IgD-negative memory B cell (primary cell): Measurements from ENCODE around the gene CUBN. TPM values are rescaled to one million over a fixed set of nuclear protein-coding genes. Genes with fewer than 3 reads are reported as not detected.

Experiments used
- H3K27ac Mint-ChIP-seq, 3 donors: one replicate each; pipeline ENCODE4 v1.8.0; 2020 to 2022; ENCODE audit warnings: mild to moderate bottlenecking in 3 of 3, mixed read lengths in 3 of 3, moderate library complexity in 1 of 3
- H3K27me3 Mint-ChIP-seq: one replicate; pipeline ENCODE4 v1.8.0; 2021; ENCODE audit warnings: mixed read lengths
- H3K36me3 Mint-ChIP-seq: one replicate; pipeline ENCODE4 v1.8.0; 2020; ENCODE audit warnings: mild to moderate bottlenecking, mixed read lengths
- H3K4me1 Mint-ChIP-seq, 3 donors: one replicate each; pipeline ENCODE4 v1.8.0; 2020 to 2022; ENCODE audit warnings: mixed read lengths in 3 of 3, mild to moderate bottlenecking in 1 of 3
- H3K4me3 Mint-ChIP-seq, 4 donors: one replicate each; pipeline ENCODE4 v1.8.0; 2020 to 2022; ENCODE audit warnings: mild to moderate bottlenecking in 4 of 4, mixed read lengths in 4 of 4, moderate library complexity in 3 of 4
- H3K9me3 Mint-ChIP-seq, 3 donors: one replicate each; pipeline ENCODE4 v1.8.0; 2020 to 2021; ENCODE audit warnings: mixed read lengths in 3 of 3, mild to moderate bottlenecking in 1 of 3
- polyA plus RNA-seq: library from polyadenylated mRNA; unstranded; fragments of 300-500 nt; fragmentation: Illumina TruSeq; gene quantifications from one replicate; pipeline ENCODE4 v1.2.3, GENCODE V29; 2021

Gene CUBN
- polyA plus RNA-seq, 1 donor from 2014 or later, result not detected

DNA sequence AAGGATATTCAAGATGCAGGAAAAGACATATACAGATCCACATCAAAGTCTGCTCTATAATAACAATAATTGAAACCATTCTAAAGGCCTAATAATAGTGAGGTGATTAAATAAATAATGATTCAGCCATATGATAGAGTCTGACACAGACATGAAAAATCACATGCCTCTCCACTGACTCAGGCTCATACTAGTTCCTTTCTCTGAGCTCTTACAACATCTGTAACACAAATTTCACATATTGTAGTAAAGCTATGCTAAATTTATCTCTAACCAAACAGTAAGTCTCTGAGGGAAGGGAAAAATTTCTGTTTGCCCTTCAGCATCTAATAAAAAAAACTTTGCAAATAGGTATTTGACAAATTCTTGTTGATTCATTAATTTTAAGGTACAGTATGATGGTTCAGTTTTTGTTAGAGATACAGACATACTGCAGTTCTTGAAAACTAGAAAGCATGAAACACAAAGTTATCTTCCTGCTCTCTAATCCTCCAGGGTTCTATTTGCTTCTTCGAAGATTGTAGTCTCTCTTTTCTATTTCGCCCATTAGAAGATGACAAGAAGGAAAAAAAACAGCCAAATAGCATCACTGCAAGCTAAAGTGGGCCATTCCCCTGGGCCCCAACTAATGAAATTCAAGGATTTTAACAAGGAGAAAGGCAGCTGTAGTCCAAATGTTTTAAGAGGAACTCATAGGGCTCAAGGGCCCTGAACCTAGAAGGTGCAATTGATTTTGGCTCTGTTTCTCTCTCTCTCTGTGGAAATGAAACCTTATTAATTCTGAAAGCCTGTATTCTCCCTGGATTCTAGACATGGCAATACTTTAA lies 53.9 kb downstream of the CUBN start:
- no peaks in the 10 kb centered on the region for H3K9me3 Mint-ChIP-seq
- peak overlapping the region in 1 of 4 donors; percentile 23 for H3K4me3 Mint-ChIP-seq
- no peaks in the 10 kb centered on the region for H3K4me1 Mint-ChIP-seq
- peaks cover 16% of the 10 kb centered on the region for H3K36me3 Mint-ChIP-seq
- no peak overlapping the region for H3K27ac Mint-ChIP-seq
- no peaks in the 10 kb centered on the region for H3K27me3 Mint-ChIP-seq

DNA sequence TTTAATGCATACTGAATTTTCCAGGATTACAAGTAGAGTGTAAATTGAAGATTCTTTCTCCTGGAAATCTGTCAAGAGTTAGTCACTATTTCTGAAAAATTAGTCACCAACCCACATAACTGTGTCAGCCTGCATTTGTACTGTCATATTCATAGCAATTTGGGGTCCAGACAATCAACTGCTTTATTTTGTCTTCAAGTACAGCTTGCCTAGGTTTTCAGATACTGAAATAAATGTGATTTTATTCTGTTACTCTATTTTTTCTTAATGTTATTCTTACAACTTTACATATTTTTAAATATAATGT lies 55.1 kb downstream of the CUBN start:
- Mint-ChIP-seq H3K4me3 (no peak overlapping the region), H3K27ac (no peak overlapping the region), H3K36me3 (peaks cover 5% of the 10 kb centered on the region), H3K9me3 (no peaks in the 10 kb centered on the region), H3K4me1 (no peaks in the 10 kb centered on the region), H3K27me3 (no peaks in the 10 kb centered on the region)

DNA sequence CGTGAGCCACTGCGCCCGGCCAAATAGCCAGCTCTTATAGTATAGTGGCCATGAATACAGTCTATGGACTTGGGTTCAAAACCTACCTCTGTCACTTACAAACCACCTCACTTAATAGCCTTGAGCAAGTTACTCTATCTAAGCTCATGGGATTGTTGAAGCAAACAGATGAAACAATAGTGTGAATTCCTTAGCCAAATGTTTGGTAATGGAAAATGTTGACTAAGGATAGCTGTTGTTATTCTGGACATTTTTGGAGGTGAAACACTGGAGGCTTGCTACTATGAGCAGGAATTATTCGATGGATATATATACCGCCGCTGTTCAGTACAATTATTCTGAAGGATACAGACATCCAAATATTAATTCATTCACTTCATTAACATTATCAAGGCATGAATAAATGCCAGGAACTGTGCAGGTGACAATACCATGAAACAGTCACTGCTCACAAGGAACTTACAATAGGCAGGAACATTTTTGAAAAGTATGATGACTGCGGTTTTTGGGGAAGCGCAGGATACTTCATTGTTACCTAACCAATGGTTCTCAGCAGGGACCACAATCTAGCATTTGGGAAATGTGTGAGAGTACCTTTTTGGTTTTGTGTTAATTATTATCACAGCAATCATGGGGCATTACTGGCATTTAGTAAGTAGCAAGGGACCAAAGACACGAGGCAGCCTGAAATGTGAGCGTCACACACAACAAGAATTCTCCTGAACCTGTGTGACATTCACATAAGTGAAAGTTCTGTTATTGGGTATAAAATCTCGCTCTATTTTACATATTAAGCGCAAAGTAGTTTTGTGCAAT lies 55.7 kb downstream of the CUBN start:
- Mint-ChIP-seq H3K36me3 (peaks cover 4% of the 10 kb centered on the region), H3K4me3 (no peak overlapping the region), H3K9me3 (no peaks in the 10 kb centered on the region), H3K4me1 (no peaks in the 10 kb centered on the region), H3K27ac (no peak overlapping the region), H3K27me3 (no peaks in the 10 kb centered on the region)

DNA sequence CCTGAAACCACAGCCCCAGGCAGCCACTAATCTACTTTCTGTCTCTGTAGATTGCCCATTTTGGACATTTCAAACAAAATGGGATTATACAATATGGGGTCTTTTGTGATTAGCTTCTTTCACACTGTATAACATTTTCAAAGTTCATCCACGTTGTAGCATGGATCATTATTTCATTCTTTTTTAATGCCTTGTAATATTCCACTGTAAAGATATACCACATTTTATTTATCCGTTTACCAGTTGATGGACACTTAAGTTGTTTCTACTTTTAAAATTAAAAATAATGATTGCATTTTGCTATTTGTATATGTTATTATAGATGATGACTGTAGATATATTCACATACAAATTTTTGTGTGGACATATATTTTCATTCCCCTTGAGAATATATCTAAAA lies 60.7 kb downstream of the CUBN start:
- Mint-ChIP-seq H3K27ac (no peak overlapping the region), H3K4me1 (peaks cover 3 to 6% (median 6%) of the 10 kb centered on the region in 3 donors), H3K36me3 (peaks cover 14% of the 10 kb centered on the region), H3K27me3 (no peaks in the 10 kb centered on the region), H3K9me3 (no peaks in the 10 kb centered on the region), H3K4me3 (no peak overlapping the region)

DNA sequence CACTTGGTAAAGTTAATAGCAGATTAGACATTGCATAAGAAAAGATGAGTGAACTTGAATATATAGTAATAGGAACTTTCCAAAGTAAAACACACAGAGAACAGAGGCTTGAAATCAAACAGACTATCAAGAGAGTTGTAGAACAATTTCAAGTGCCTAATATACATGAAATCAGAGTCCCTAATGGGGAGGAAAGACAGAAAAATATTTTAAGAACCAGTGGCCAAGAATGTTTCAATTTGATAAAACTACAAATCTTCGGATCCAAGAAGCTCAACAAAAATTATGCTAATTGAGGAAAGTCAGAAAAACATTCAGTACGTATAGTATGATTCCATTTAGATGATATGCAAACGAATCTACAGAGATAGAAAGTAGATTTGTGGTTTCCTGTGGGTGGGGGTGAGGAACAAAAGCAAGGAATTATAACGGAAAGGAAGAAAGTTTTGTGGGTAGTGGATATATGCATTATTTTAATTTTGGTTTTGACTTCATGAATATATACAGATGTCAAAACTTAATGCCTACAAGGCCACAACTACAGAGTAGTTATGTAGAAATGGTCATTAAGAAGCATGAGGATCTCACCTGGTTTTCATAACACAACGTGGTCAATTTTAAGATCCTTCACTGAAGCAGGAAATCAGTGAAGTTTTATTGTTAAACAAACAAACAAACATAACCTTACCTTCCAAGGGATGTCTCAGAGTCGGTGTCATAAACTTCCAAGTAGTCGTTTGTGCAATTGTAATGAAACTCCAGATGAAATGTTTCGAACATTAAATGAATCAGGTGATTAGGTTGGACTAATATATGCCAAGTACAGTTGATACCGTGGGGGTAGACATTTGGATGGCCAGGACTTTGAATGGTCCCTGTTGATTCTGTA lies 62.0 kb downstream of the CUBN start:
- H3K4me1 Mint-ChIP-seq, result peaks cover 3 to 6% (median 6%) of the 10 kb centered on the region in 3 donors
- no peak overlapping the region for H3K4me3 Mint-ChIP-seq
- peaks cover 14% of the 10 kb centered on the region for H3K36me3 Mint-ChIP-seq
- H3K27ac Mint-ChIP-seq, result no peak overlapping the region
- H3K9me3 Mint-ChIP-seq, result no peaks in the 10 kb centered on the region
- no peaks in the 10 kb centered on the region for H3K27me3 Mint-ChIP-seq

DNA sequence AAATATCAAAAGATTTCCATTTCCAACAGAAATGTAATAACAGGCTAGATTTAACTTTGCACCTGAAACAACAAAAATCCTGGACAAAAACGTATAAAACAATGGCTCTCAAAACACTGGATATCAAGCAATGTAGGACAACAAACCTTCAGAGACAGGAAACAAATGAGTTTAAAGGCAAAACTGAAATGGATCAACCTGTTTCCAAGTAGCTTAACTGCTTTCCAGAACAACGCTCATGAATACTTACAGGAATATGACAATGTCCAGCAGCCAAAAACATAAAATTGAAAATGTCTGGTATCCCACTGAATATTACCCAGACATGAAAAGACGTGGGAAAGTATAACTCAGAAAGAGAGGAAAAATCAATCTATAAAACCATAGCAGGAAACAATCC lies 62.8 kb downstream of the CUBN start:
- Mint-ChIP-seq H3K4me3 (no peak overlapping the region), H3K9me3 (no peaks in the 10 kb centered on the region), H3K4me1 (peaks cover 3 to 6% (median 6%) of the 10 kb centered on the region in 3 donors), H3K36me3 (peaks cover 10% of the 10 kb centered on the region), H3K27ac (no peak overlapping the region), H3K27me3 (no peaks in the 10 kb centered on the region)

DNA sequence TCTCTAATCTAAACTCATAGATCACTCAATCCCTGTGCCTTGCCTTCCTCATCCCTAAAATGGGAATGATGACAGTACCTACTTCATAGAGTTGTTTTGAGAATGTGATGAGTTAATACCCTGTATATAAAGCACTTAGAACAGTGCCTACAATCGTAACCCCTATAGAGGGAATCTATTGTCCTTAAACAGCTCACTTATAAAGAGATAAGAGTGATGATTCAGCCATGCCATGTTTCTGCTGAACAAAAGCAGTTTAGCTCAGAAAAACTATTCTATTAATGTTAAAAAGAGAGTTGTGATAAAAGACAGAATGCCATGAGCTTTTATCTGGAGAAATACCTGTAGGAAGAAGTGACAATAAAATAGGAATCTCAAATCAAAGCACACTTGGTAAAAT lies 63.6 kb downstream of the CUBN start:
- Mint-ChIP-seq H3K36me3 (peaks cover 10% of the 10 kb centered on the region), H3K9me3 (no peaks in the 10 kb centered on the region), H3K27ac (no peak overlapping the region), H3K27me3 (no peaks in the 10 kb centered on the region), H3K4me3 (no peak overlapping the region), H3K4me1 (peaks cover 3 to 6% (median 6%) of the 10 kb centered on the region in 3 donors)

DNA sequence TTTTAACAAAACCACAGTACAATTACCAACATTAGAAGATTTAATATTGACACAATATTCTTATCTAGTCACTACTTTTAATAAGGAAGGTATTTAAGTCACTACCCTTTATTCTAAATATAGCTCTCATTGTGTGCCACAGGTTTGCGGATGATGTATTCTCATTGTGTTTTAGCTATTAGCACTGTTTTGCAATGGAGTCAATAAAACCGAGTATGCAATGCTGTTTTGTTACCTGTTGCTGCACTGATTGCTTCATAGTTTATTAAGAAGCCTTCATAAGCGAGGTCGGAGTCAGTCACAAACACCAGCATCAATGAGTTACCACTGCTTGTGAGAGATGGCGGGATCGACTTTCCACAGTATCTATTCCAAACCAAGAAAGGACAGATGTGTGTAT lies 64.3 kb downstream of the CUBN start:
- no peak overlapping the region for H3K4me3 Mint-ChIP-seq

DNA sequence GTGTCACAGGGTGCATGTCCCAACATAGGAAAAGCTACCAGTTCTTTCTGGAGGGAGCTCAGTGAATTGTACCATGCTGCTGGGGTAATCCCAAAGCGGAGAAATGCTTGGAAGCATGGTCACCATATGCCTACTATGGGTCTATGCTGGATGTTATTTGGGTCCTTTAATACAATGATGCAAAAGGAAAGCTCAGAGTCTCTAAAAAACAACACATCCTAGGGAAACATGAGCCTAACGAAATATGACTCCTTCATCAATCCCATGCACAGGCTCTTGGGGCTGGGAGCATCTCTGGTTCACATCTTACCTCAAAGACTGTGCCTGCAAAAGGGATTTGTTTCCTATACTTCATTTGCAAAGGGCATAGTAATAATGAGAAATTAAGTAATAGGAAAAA lies 65.2 kb downstream of the CUBN start:
- Mint-ChIP-seq H3K4me1 (peaks cover 3 to 6% (median 6%) of the 10 kb centered on the region in 3 donors), H3K9me3 (no peaks in the 10 kb centered on the region), H3K4me3 (no peak overlapping the region), H3K27ac (no peak overlapping the region), H3K27me3 (no peaks in the 10 kb centered on the region), H3K36me3 (peaks cover 10% of the 10 kb centered on the region)

More for the DNA sequence above, 64.3 kb downstream of the CUBN start:
- Mint-ChIP-seq H3K9me3 (no peaks in the 10 kb centered on the region), H3K4me1 (peaks cover 3 to 6% (median 6%) of the 10 kb centered on the region in 3 donors), H3K27ac (no peak overlapping the region), H3K36me3 (peaks cover 10% of the 10 kb centered on the region), H3K27me3 (no peaks in the 10 kb centered on the region)

DNA sequence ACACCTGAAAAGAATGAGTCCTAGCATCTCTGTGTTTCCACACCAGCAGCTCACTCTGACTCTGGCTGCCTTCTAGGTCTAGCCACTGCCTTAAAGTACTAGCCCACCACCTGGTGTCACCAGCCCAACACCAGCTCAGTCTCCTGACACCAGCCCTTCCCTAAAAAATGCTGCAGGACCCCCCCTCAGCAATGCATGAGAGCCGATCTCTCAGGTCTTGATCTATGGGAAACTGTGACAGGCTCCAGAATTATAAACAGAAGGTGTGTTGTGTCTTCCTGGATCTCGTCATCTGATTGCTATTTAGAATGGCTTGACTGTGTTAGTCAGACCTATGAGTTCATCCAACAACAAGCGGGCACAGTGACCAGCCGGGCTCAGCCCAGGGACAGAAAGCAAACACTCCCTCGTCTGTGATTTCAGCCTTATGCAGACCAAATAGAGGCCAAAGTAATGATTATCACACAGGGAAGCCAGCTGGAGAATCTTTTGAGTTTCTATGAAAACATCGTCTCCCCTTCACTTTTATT lies 66.6 kb downstream of the CUBN start:
- H3K4me3 Mint-ChIP-seq, result no peak overlapping the region
- no peak overlapping the region for H3K27ac Mint-ChIP-seq
- H3K4me1 Mint-ChIP-seq, result peaks cover 3 to 6% (median 6%) of the 10 kb centered on the region in 3 donors
- H3K27me3 Mint-ChIP-seq, result no peaks in the 10 kb centered on the region
- no peaks in the 10 kb centered on the region for H3K9me3 Mint-ChIP-seq
- peaks cover 6% of the 10 kb centered on the region for H3K36me3 Mint-ChIP-seq

DNA sequence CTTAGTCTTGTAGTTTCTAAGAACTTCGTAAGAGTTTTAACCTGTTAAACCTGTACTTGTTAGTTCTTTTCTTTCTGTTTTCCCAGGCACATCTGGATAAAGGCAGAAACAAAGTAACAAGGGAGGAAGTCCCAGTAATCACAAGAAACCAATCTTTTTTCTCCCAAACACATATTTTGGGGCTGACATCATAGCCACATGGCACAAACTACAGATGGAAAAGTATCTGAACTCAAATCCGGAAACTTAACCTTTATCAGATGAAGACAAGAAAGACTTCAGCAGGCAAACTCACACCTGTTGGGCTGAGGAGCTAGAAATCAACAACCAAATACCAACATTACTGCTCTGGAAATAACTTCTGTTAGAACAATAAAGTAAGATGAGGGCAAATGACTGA lies 67.1 kb downstream of the CUBN start:
- no peak overlapping the region for H3K27ac Mint-ChIP-seq
- no peaks in the 10 kb centered on the region for H3K27me3 Mint-ChIP-seq
- peaks cover 7% of the 10 kb centered on the region for H3K36me3 Mint-ChIP-seq
- peaks cover 2% of the 10 kb centered on the region in 3 donors for H3K4me1 Mint-ChIP-seq
- no peaks in the 10 kb centered on the region for H3K9me3 Mint-ChIP-seq
- no peak overlapping the region for H3K4me3 Mint-ChIP-seq

DNA sequence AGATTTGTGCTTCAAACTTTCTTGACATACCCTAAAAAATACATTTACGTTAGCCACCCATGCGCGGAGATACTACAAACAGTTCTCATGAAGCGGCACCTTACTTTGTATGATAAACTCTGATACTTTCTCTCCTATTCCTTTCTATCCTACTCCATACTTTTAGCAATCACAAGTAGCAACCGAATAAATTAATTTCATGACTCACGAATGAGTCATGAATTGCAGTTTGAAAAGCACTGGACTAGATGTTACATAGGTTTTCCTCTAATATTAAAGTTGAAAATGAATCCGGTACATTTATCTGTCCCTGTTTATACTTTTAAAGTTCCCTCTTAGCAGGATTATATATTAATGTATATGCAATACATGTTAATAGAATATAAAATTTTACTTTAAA lies 67.6 kb downstream of the CUBN start:
- H3K4me1 Mint-ChIP-seq, result peaks cover 0 to 2% (median 0%) of the 10 kb centered on the region in 3 donors
- peaks cover 8% of the 10 kb centered on the region for H3K36me3 Mint-ChIP-seq
- no peak overlapping the region for H3K4me3 Mint-ChIP-seq
- H3K9me3 Mint-ChIP-seq, result no peaks in the 10 kb centered on the region
- H3K27me3 Mint-ChIP-seq, result no peaks in the 10 kb centered on the region
- H3K27ac Mint-ChIP-seq, result no peak overlapping the region

DNA sequence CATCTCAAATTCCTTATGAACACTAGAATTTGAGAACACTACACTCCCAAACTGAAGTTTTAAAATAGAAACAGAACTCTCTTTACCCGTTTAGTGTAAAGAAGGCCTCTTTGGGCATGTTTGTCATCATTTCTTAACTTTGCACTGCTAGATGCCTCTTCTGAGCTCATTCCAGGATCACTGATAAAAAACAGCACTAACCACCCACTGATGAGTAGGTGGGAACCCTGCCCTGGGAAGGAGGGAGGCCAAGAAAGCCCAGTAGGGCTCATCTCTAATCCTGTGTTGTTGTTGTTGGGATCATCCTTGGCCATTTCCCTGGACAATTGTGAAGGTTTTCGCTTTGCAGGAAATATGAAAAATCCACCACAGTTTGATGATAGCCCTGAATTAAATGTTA lies 68.2 kb downstream of the CUBN start:
- no peak overlapping the region for H3K4me3 Mint-ChIP-seq
- no peaks in the 10 kb centered on the region for H3K27me3 Mint-ChIP-seq
- H3K9me3 Mint-ChIP-seq, result no peaks in the 10 kb centered on the region
- peaks cover 8% of the 10 kb centered on the region for H3K36me3 Mint-ChIP-seq
- peaks cover 0 to 4% (median 2%) of the 10 kb centered on the region in 3 donors for H3K4me1 Mint-ChIP-seq
- H3K27ac Mint-ChIP-seq, result no peak overlapping the region

DNA sequence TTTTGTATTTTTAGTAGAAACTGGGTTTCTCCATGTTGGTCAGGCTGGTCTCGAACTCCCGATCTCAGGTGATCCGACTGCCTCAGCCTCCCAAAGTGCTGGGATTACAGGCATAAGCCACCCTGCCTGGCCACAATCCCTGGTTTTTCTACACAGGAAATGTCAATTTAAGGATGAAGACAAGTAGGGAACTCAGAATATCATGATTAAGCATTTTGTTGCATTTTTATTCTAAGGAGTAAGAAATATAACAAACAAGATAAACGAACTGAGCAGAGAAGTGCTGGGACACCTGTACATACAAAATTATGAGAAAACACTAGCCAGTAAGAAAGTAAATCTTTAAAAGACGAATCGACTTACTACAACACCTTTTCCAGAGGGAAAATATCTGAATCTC lies 69.3 kb downstream of the CUBN start:
- no peaks in the 10 kb centered on the region for H3K9me3 Mint-ChIP-seq
- H3K27ac Mint-ChIP-seq, result no peak overlapping the region
- H3K36me3 Mint-ChIP-seq, result peaks cover 2% of the 10 kb centered on the region
- peaks cover 0 to 4% (median 2%) of the 10 kb centered on the region in 3 donors for H3K4me1 Mint-ChIP-seq
- no peak overlapping the region for H3K4me3 Mint-ChIP-seq
- no peaks in the 10 kb centered on the region for H3K27me3 Mint-ChIP-seq
